ENCODE data around the gene PPP4R1. TPM values are rescaled to one million over a fixed set of nuclear protein-coding genes. Genes with fewer than 3 reads are reported as not detected.

Gene PPP4R1
- total and polyA plus RNA-seq, 8 donors, result 25.9 to 372 (median 40.7) TPM

DNA sequence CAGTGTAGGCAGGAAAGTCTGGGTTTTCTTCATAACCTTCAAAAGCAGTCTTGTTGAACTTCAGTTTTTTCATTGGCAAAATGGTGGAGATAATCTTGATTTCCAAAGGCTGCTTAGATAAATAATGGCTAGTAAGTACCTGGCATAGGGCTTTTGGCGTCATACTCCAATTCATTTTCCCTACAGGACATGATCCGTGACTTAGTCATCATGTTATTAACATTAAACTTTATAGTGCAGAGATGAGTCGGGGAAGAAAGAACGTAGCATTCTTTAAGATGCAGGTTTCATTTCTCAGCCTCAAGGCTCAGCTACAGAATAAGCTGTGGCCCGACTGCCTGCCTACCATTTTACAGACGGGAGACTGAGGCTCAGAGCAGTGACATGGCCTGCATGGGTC is 75.1 kb downstream of the PPP4R1 start:
- Histone ChIP-seq H3K4me3 (no peak overlapping the region), H3K4me1 (no peaks in the 10 kb centered on the region), H3K9me3 (no peaks in the 10 kb centered on the region), H3K36me3 (peaks cover 17 to 62% (median 57%) of the 10 kb centered on the region in 4 donors), H3K27me3 (no peaks in the 10 kb centered on the region), H3K27ac (no peak overlapping the region)
- intact Hi-C loops (cut with DNase I; ENCODE audit: low total_unique reads), result no loop called here
- 91 to 95% (median 92%) methylated on average over 6 of the region's 6 CpGs for WGBS, 5 donors
- DNase-seq, result no peak
- TF ChIP-seq POLR2AphosphoS5 (IDR thresholded peaks at IDR 0.05) (no peak), POLR2A (IDR thresholded peaks at IDR 0.05) (no peak), EP300 (IDR thresholded peaks at IDR 0.05) (no peak)
- TF ChIP-seq, protein P1, sequence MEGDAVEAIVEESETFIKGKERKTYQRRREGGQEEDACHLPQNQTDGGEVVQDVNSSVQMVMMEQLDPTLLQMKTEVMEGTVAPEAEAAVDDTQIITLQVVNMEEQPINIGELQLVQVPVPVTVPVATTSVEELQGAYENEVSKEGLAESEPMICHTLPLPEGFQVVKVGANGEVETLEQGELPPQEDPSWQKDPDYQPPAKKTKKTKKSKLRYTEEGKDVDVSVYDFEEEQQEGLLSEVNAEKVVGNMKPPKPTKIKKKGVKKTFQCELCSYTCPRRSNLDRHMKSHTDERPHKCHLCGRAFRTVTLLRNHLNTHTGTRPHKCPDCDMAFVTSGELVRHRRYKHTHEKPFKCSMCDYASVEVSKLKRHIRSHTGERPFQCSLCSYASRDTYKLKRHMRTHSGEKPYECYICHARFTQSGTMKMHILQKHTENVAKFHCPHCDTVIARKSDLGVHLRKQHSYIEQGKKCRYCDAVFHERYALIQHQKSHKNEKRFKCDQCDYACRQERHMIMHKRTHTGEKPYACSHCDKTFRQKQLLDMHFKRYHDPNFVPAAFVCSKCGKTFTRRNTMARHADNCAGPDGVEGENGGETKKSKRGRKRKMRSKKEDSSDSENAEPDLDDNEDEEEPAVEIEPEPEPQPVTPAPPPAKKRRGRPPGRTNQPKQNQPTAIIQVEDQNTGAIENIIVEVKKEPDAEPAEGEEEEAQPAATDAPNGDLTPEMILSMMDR (IDR thresholded peaks at IDR 0.05), result no peak

DNA sequence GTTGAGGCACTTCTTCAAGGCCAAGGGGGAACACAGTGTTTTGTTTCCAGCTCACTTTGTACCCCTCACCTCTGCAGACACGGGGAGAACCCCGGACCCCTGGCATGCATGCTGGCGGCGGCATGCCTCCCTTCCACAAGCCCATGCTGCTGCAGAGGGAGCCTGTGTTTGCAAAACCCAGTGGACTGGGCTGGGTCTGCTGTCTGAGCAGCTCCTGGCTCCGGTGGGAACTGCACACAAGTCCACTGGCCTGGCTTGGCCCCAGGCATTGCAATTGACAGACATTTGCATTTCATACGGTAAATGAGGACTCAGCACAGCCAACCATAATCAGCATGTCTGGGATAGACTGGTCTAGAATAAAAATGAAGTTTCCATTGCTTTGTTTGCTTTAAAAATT is 76.7 kb downstream of the PPP4R1 start:
- H3K4me1 ChIP-seq, result no peaks in the 10 kb centered on the region
- DNase-seq, result no peak
- peaks cover 30 to 77% (median 73%) of the 10 kb centered on the region in 4 donors for H3K36me3 ChIP-seq
- no peaks in the 10 kb centered on the region for H3K9me3 ChIP-seq
- H3K27me3 ChIP-seq, result no peaks in the 10 kb centered on the region
- H3K27ac ChIP-seq, result no peak overlapping the region
- 43 to 78% (median 71%) methylated on average over 6 of the region's 6 CpGs for WGBS, 5 donors
- intact Hi-C loops (cut with DNase I; ENCODE audit: low total_unique reads), result no loop called here
- H3K4me3 ChIP-seq, result no peak overlapping the region
- TF ChIP-seq, protein P1 (IDR thresholded peaks at IDR 0.05), result no peak
- TF ChIP-seq POLR2A (IDR thresholded peaks at IDR 0.05) (no peak), EP300 (IDR thresholded peaks at IDR 0.05) (no peak), POLR2AphosphoS5 (IDR thresholded peaks at IDR 0.05) (no peak)

DNA sequence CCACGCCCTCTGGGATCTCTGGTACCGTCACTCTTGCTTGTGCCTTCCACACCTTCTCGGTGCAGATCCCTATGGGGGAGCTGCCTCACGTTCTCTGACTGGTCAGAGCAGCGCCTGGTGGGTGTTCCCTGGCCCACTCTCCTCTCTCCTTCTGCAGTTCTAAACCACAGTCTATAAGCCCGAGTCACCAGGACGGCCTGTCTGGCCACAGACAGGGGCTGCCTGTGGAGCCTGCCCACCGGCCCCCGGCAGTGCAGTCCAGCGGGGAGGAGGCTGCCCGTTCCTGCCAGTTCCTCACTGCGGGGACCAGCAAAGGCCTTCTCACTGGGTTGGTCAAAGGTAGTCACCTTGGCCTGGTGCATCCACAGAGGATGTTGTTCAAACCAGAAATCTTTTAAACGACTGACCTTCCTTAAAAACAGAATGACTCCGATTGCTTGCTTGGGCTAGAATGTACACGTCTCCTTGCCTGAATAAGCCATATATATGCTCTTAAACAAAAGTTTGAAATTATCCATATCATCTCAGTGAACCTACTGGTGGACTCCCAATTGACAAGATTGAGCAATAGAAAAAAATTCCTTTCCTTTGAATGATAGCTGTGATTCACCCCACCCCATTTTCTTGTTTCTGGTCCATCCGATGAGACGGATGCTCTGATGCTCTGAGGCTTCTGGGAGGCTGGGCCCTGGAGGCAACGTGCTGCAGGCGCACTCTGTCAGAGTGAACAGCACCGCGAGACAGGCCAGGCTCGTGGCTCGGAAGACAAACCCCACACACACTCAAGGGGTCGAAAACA is 77.8 kb downstream of the PPP4R1 start:
- H3K4me3 ChIP-seq, result no peak overlapping the region
- peaks cover 30 to 88% (median 84%) of the 10 kb centered on the region in 4 donors for H3K36me3 ChIP-seq
- DNase-seq, result no peak
- H3K27me3 ChIP-seq, result no peaks in the 10 kb centered on the region
- WGBS, 5 donors, result 93 to 97% (median 96%) methylated on average over 17 to 24 of the region's 24 CpGs
- no peak overlapping the region for H3K27ac ChIP-seq
- TF ChIP-seq POLR2AphosphoS5 (IDR thresholded peaks at IDR 0.05) (no peak), EP300 (IDR thresholded peaks at IDR 0.05) (no peak), POLR2A (IDR thresholded peaks at IDR 0.05) (no peak)
- TF ChIP-seq, protein P1 (IDR thresholded peaks at IDR 0.05), result no peak
- intact Hi-C loops (cut with DNase I; ENCODE audit: low total_unique reads), result no loop called here
- H3K4me1 ChIP-seq, result no peaks in the 10 kb centered on the region
- no peaks in the 10 kb centered on the region for H3K9me3 ChIP-seq

DNA sequence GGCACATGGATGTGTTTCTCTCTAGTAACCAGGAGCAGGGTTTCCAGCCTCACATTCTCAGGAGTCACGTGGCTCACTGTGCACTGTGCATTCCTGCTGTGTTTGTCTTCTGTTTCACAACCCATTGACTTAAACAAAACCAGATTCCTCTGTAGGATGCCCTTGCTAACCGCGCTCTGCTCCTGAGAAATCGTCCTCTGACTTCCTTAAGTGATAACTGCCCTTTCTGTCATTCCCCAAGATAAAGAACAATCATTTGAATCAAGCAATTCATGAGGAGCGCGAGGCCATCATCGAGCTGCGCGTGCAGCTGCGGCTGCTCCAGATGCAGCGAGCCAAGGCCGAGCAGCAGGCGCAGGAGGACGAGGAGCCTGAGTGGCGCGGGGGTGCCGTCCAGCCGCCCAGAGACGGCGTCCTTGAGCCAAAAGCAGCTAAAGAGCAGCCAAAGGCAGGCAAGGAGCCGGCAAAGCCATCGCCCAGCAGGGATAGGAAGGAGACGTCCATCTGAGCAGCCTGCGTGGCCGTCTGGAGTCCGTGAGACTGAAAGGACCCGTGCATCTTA is 78.8 kb downstream of the PPP4R1 start:
- Histone ChIP-seq H3K36me3 (peaks cover 35 to 95% (median 93%) of the 10 kb centered on the region in 4 donors), H3K4me1 (no peaks in the 10 kb centered on the region), H3K4me3 (no peak overlapping the region), H3K9me3 (no peaks in the 10 kb centered on the region), H3K27me3 (no peaks in the 10 kb centered on the region), H3K27ac (peak overlapping the region in 2 of 5 donors; percentile 46 to 56)
- TF ChIP-seq POLR2AphosphoS5 (IDR thresholded peaks at IDR 0.05) (no peak), POLR2A (IDR thresholded peaks at IDR 0.05) (no peak), EP300 (IDR thresholded peaks at IDR 0.05) (no peak)
- TF ChIP-seq, protein P1 (IDR thresholded peaks at IDR 0.05), result no peak
- WGBS, 5 donors, result 73 to 88% (median 87%) methylated on average over 27 of the region's 27 CpGs
- DNase-seq, result peak in 1 of 2 donors; percentile 56
- intact Hi-C loops (cut with DNase I; ENCODE audit: low total_unique reads), result no loop called here
